ENCODE data around the gene MS4A4A. TPM values are rescaled to one million over a fixed set of nuclear protein-coding genes. Genes with fewer than 3 reads are reported as not detected.
A peak's percentile ranks its signal among the peaks of the same experiment; 100 is the strongest.

The MS4A4A gene
- total and polyA plus RNA-seq, 4 experiments from 2014 or later: 0.39 to 0.99 TPM; not detected in 2

DNA sequence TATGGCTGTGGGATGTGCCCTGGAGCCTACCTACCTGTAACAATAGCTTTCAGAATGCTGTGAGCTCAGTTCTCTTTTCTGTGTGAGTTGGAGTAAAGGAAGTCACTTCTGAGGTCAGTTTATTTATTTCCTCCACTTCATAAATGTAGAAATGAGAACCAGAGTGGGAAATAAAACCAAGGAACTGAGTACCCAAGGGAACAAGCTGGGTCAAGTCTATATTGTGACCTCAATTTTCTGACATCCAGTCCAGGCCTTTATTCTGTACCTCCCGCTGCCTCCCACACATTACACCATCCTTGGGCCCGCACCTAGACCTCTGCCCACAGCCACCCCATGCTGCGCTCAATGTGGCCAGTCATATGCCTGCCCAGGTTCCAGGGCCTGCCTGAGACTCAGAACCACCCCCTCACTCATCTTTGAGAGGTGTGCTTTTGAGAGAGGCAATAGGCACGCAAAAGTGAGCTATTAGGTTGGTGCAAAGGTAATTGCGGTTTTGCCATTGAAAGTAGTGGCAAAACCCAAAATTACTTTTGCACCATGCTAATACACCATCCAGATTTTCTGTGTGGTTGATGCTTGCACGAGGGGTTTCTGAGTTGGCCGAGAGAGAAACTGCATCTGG is 56.4 kb downstream of the MS4A4A start:
- ChIA-PET POLR2A (ENCODE audit: partially characterized antibody) (no interaction called here), CTCF (ENCODE audit: partially characterized antibody) (no interaction called here)
- Histone ChIP-seq H3K4me3 (ENCODE audit: low read length in 2 of 2) (no peak overlapping the region), H3K36me3 (ENCODE audit: insufficient read depth, low read length) (no peaks in the 10 kb centered on the region), H3K27me3 (ENCODE audit: insufficient read depth, low read length) (no peaks in the 10 kb centered on the region), H3K9me3 (ENCODE audit: control insufficient read depth in 1 of 2, low read length in 2 of 2) (no peaks in the 10 kb centered on the region), H3K4me1 (ENCODE audit: insufficient read depth, low read length) (no peaks in the 10 kb centered on the region), H3K27ac (ENCODE audit: low read depth, low read length) (no peak overlapping the region)
- H3K27me3 Mint-ChIP-seq: peaks cover 19 to 21% of the 10 kb centered on the region in 2 donors
- peaks cover 0 to 4% (median 0%) of the 10 kb centered on the region in 8 donors for H3K9me3 Mint-ChIP-seq
- no peak overlapping the region for H3K4me3 Mint-ChIP-seq
- no peaks in the 10 kb centered on the region for H3K36me3 Mint-ChIP-seq
- H3K27ac Mint-ChIP-seq: no peak overlapping the region
- no peaks in the 10 kb centered on the region for H3K4me1 Mint-ChIP-seq
- DNase-seq: no peak
- intact Hi-C loops (cut with micrococcal nuclease): no loop called here

DNA sequence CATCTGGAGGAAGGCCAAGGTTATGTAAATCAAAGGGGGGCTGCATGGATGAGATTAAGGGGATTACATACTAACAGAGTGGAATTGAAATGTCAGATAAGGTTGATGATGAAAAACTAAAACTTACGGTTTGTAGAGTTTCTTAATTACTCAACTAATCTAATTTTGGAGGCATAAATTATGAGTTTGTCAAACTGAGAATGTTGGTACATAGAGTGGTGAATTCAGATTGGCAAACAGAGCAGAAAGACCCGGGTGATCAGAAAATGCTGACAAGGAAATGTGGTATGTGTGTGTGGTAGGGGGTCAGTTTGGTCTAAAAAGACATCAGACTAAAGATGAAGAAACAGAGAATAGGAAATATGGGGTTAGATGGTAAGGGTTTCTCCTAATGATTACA is 57.6 kb downstream of the MS4A4A start:
- Histone ChIP-seq H3K27me3 (ENCODE audit: insufficient read depth, low read length) (no peaks in the 10 kb centered on the region), H3K9me3 (ENCODE audit: control insufficient read depth in 1 of 2, low read length in 2 of 2) (no peaks in the 10 kb centered on the region), H3K4me1 (ENCODE audit: insufficient read depth, low read length) (no peaks in the 10 kb centered on the region), H3K27ac (ENCODE audit: low read depth, low read length) (no peak overlapping the region), H3K36me3 (ENCODE audit: insufficient read depth, low read length) (no peaks in the 10 kb centered on the region), H3K4me3 (ENCODE audit: low read length in 2 of 2) (no peak overlapping the region)
- peaks cover 19 to 20% of the 10 kb centered on the region in 2 donors for H3K27me3 Mint-ChIP-seq
- no peaks in the 10 kb centered on the region for H3K4me1 Mint-ChIP-seq
- no peak for DNase-seq
- ChIA-PET CTCF (ENCODE audit: partially characterized antibody) (no interaction called here), POLR2A (ENCODE audit: partially characterized antibody) (no interaction called here)
- intact Hi-C loops (cut with micrococcal nuclease): no loop called here
- H3K4me3 Mint-ChIP-seq: no peak overlapping the region
- no peaks in the 10 kb centered on the region for H3K36me3 Mint-ChIP-seq
- peaks cover 0 to 1% (median 0%) of the 10 kb centered on the region in 8 donors for H3K9me3 Mint-ChIP-seq
- H3K27ac Mint-ChIP-seq: no peak overlapping the region

DNA sequence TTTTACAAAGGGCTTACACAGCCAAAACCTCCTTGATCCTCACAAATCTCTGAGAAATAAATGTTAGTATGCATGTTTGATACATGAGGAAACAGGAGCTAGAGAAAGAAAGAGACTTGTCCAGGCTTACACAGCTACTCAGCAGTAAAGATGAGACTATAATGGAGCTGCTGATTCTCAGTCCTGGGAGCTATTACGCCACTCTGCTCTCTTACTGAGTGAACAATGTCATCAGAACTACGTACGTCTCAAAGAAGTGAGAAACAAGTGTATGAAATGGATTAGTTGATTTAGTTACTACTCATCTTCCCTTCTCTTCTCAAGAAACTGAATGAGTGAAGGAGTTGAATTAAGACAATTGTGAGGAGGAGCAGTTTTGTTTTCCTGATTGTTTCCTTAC is 58.9 kb downstream of the MS4A4A start:
- CTCF ChIA-PET (ENCODE audit: partially characterized antibody): no interaction called here
- H3K36me3 Mint-ChIP-seq: no peaks in the 10 kb centered on the region
- H3K4me1 Mint-ChIP-seq: no peaks in the 10 kb centered on the region
- H3K4me3 ChIP-seq (ENCODE audit: low read length in 2 of 2): no peak overlapping the region
- intact Hi-C loops (cut with micrococcal nuclease): no loop called here
- no peaks in the 10 kb centered on the region for H3K27me3 ChIP-seq (ENCODE audit: insufficient read depth, low read length)
- H3K9me3 ChIP-seq (ENCODE audit: control insufficient read depth in 1 of 2, low read length in 2 of 2): no peaks in the 10 kb centered on the region
- POLR2A ChIA-PET (ENCODE audit: partially characterized antibody): no interaction called here
- no peak overlapping the region for H3K4me3 Mint-ChIP-seq
- H3K36me3 ChIP-seq (ENCODE audit: insufficient read depth, low read length): no peaks in the 10 kb centered on the region
- peaks cover 11 to 15% of the 10 kb centered on the region in 2 donors for H3K27me3 Mint-ChIP-seq
- no peak overlapping the region for H3K27ac Mint-ChIP-seq
- DNase-seq: no peak
- H3K9me3 Mint-ChIP-seq: no peaks in the 10 kb centered on the region
- H3K27ac ChIP-seq (ENCODE audit: low read depth, low read length): no peak overlapping the region
- H3K4me1 ChIP-seq (ENCODE audit: insufficient read depth, low read length): no peaks in the 10 kb centered on the region

DNA sequence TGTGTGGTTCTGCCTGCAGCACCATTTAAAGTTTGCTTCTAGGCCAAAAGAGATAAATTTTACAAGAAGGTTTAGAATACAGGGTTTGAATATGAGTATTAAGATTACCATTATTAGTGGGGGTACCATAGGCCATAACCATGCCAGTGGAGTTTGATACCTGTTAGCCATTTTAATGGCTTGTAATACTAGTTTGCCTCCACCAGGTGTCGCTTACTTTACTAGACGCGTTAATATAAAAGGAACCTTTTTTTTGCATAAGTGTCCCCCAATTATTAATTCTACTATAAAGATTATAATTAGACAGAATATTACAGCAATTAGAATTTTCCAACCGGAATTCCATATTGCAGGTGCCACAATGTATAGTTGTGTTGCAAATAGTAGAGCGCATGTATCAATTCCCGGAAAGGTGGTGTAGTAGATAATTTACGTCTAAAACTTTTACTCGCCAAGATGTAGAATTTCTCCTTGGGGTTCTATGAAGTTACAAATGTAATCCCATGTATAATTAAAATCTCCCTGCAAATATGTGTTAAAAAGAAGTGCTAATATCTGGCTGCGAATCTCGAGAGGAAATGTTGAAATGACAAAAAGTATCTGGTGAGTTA is 62.7 kb downstream of the MS4A4A start:
- H3K4me3 Mint-ChIP-seq: no peak overlapping the region
- no peaks in the 10 kb centered on the region for H3K36me3 Mint-ChIP-seq
- H3K4me1 ChIP-seq (ENCODE audit: insufficient read depth, low read length): no peaks in the 10 kb centered on the region
- no peaks in the 10 kb centered on the region for H3K36me3 ChIP-seq (ENCODE audit: insufficient read depth, low read length)
- no peak overlapping the region for H3K27ac ChIP-seq (ENCODE audit: low read depth, low read length)
- H3K9me3 ChIP-seq (ENCODE audit: control insufficient read depth in 1 of 2, low read length in 2 of 2): no peaks in the 10 kb centered on the region
- POLR2A ChIA-PET (ENCODE audit: partially characterized antibody): no interaction called here
- H3K4me3 ChIP-seq (ENCODE audit: low read length in 2 of 2): no peak overlapping the region
- H3K27ac Mint-ChIP-seq: no peak overlapping the region
- peaks cover 10 to 15% of the 10 kb centered on the region in 2 donors for H3K27me3 Mint-ChIP-seq
- CTCF ChIA-PET (ENCODE audit: partially characterized antibody): interaction anchor here (0.9 to 2.1 kb wide), 3 partner anchors 9 to 22 kb away, joined by 3 to 10 read pairs (median 5); no protein-coding TSS in a partner anchor
- no peaks in the 10 kb centered on the region for H3K9me3 Mint-ChIP-seq
- intact Hi-C loops (cut with micrococcal nuclease): no loop called here
- no peaks in the 10 kb centered on the region for H3K4me1 Mint-ChIP-seq
- H3K27me3 ChIP-seq (ENCODE audit: insufficient read depth, low read length): no peaks in the 10 kb centered on the region
- peak in 1 of 5 donors; percentile 5 for DNase-seq

DNA sequence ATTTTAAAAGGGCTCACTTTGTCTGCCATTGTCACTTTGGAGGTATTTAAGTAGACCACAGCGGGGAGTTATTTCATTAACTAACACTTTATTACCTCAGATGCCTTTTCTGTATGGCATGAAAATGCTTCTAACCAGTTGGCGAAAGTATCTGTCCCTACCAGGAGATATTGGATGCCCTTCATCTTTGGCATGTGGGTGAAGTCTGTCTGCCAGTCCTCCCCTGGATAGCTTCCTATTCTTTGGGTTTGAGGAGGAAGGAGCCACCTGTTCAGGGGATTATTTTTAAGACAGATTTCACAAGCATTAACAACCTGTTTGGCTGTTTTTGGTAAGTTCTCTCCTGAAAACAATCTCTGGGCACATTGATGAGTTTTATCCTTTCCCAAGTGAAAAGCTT is 63.7 kb downstream of the MS4A4A start:
- H3K9me3 Mint-ChIP-seq: no peaks in the 10 kb centered on the region
- Histone ChIP-seq H3K4me3 (ENCODE audit: low read length in 2 of 2) (no peak overlapping the region), H3K27ac (ENCODE audit: low read depth, low read length) (no peak overlapping the region), H3K36me3 (ENCODE audit: insufficient read depth, low read length) (no peaks in the 10 kb centered on the region), H3K4me1 (ENCODE audit: insufficient read depth, low read length) (no peaks in the 10 kb centered on the region), H3K27me3 (ENCODE audit: insufficient read depth, low read length) (no peaks in the 10 kb centered on the region), H3K9me3 (ENCODE audit: control insufficient read depth in 1 of 2, low read length in 2 of 2) (no peaks in the 10 kb centered on the region)
- H3K27ac Mint-ChIP-seq: no peak overlapping the region
- ChIA-PET POLR2A (ENCODE audit: partially characterized antibody) (no interaction called here), CTCF (ENCODE audit: partially characterized antibody) (interaction anchor here (1.7 to 2.6 kb wide), 3 partner anchors 10 to 19 kb away, joined by 7 to 14 read pairs (median 10); no protein-coding TSS in a partner anchor)
- H3K4me3 Mint-ChIP-seq: no peak overlapping the region
- no peaks in the 10 kb centered on the region for H3K36me3 Mint-ChIP-seq
- DNase-seq: no peak
- intact Hi-C loops (cut with micrococcal nuclease): no loop called here
- H3K4me1 Mint-ChIP-seq: no peaks in the 10 kb centered on the region
- H3K27me3 Mint-ChIP-seq: peaks cover 12 to 17% of the 10 kb centered on the region in 2 donors

DNA sequence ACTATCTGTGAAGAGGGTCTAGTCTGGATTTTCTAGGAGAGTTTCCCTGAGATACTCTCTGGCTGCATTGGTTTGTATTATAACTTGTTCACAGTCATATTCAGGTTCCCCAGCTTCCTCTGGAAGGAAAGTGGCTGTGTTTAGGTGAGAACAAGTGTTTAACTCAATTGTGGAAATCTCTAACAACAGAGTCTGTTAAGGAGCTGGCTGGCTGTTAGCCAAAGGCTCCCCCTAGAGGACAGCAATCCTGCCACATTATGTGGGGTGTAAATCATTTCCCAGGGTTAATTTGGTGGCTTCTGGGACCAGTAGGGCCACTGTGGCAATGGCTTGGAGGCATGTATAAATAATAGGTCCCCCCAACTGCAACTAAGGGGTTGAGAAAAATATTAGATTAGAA is 65.0 kb downstream of the MS4A4A start:
- Mint-ChIP-seq H3K4me1 (no peaks in the 10 kb centered on the region), H3K36me3 (no peaks in the 10 kb centered on the region), H3K9me3 (no peaks in the 10 kb centered on the region), H3K27ac (no peak overlapping the region), H3K27me3 (peaks cover 14 to 17% of the 10 kb centered on the region in 2 donors), H3K4me3 (no peak overlapping the region)
- DNase-seq: no peak
- no peaks in the 10 kb centered on the region for H3K4me1 ChIP-seq (ENCODE audit: insufficient read depth, low read length)
- no peaks in the 10 kb centered on the region for H3K9me3 ChIP-seq (ENCODE audit: control insufficient read depth in 1 of 2, low read length in 2 of 2)
- no peaks in the 10 kb centered on the region for H3K27me3 ChIP-seq (ENCODE audit: insufficient read depth, low read length)
- H3K4me3 ChIP-seq (ENCODE audit: low read length in 2 of 2): no peak overlapping the region
- no peak overlapping the region for H3K27ac ChIP-seq (ENCODE audit: low read depth, low read length)
- no peaks in the 10 kb centered on the region for H3K36me3 ChIP-seq (ENCODE audit: insufficient read depth, low read length)
- intact Hi-C loops (cut with micrococcal nuclease): no loop called here
- CTCF ChIA-PET (ENCODE audit: partially characterized antibody): interaction anchor here (0.5 to 2.6 kb wide), 4 partner anchors 11 to 242 kb away, joined by 3 to 14 read pairs (median 5); no protein-coding TSS in a partner anchor
- POLR2A ChIA-PET (ENCODE audit: partially characterized antibody): no interaction called here

DNA sequence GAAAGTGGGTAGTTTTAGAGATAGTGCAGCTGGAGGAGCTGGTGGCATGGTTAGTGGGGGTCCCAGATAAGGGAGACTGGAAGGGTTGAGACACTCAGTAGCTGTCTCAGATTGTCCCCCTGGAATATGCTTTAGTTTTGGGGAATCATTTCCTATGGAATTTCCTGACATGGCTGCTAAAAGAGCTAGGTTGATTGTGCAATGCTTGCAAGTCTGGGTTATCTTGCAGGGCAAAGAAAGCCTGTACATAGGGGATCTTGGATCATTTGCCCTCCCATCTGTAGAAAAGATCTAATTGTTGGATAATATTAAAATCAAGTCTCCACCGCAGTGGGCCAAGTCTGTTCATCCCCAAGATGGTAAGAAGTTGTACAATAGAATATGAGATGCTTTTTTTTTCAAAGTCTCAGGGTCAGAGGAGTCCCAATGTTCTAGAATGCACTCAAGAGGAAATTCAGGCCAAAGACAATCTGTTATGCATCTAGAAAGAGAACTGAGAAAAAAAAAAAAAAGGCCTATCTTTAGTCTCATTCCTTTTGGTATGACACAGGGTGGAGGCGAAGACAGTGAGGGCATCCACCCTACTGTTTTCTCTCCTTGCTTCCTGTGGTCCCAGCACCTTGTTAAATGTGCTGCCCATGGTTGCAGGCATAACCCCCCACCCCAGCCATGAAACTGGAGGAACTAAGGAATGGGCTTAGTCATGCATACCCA is 66.8 kb downstream of the MS4A4A start:
- no peak for DNase-seq
- ChIA-PET POLR2A (ENCODE audit: partially characterized antibody) (no interaction called here), CTCF (ENCODE audit: partially characterized antibody) (interaction anchor here (0.9 kb wide), 1 partner anchor 16 kb away, joined by 3 read pairs; no protein-coding TSS in a partner anchor)
- Histone ChIP-seq H3K4me3 (ENCODE audit: low read length in 2 of 2) (no peak overlapping the region), H3K36me3 (ENCODE audit: insufficient read depth, low read length) (no peaks in the 10 kb centered on the region), H3K27me3 (ENCODE audit: insufficient read depth, low read length) (no peaks in the 10 kb centered on the region), H3K27ac (ENCODE audit: low read depth, low read length) (no peak overlapping the region), H3K4me1 (ENCODE audit: insufficient read depth, low read length) (no peaks in the 10 kb centered on the region), H3K9me3 (ENCODE audit: control insufficient read depth in 1 of 2, low read length in 2 of 2) (no peaks in the 10 kb centered on the region)
- no peaks in the 10 kb centered on the region for H3K36me3 Mint-ChIP-seq
- H3K4me3 Mint-ChIP-seq: no peak overlapping the region
- no peaks in the 10 kb centered on the region for H3K4me1 Mint-ChIP-seq
- H3K27ac Mint-ChIP-seq: no peak overlapping the region
- intact Hi-C loops (cut with micrococcal nuclease): no loop called here
- peaks cover 14 to 21% of the 10 kb centered on the region in 2 donors for H3K27me3 Mint-ChIP-seq
- H3K9me3 Mint-ChIP-seq: no peaks in the 10 kb centered on the region

All from CD4-positive, alpha-beta memory T cell (primary cell).